22Rv1 (cell line): ENCODE measurements around the gene VCX2.
"Not testable (repeated sequence)": the region's sequence is repeated elsewhere in the genome, so short reads cannot be mapped to it uniquely, and the experiment has no call there.

Experiments
- CTCF ChIP-seq: fragments of 450-650 bp; IDR thresholded peaks from 2 replicates; pipeline ENCODE4 v1.5.1; 2017; ENCODE audit warnings: mild to moderate bottlenecking
- ZFX ChIP-seq: fragments of 450-650 bp; IDR thresholded peaks from 2 replicates; pipeline ENCODE4 v1.6.1; 2017; ENCODE audit warnings: antibody characterized with exemption, borderline replicate concordance

DNA sequence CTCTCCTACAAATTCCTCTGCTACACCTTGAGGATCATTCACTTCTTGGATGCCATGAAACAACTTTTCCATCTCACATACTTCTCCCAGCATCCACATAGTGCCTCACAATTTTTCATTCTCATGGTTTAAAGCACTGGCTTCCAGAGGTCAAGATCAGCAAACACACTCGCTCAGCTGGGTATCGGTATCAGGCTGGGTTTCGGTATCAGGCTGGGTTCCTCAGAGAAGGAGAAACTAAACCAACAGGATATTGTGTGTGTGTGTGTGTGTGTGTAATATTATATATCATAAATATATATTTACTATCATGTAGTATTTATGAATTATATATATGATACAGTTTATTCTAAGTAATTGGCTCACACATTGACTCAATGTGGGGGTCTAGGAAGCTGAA, at the start of gene VCX2:
- not testable (repeated sequence) for TF ChIP-seq CTCF, ZFX
